HepG2 (cell line): ENCODE measurements around the gene MYPN. TPM values are rescaled to one million over a fixed set of nuclear protein-coding genes. Genes with fewer than 3 reads are reported as not detected.

ENCODE experiments used
- ATAC-seq: fragments of 200-7000 bp; cut with Tn5 transposase; 3 replicates; pipeline ENCODE4 v1.9.1; 2020; ENCODE audit warnings: mild to moderate bottlenecking, moderate library complexity
- BruUV-seq: library from RNA; stranded (reverse); fragments of 400-500 nt; replicated peaks from 2 replicates; lab custom pipeline; 2021; lab: Mats Ljungman, UMichigan
- CTCF ChIA-PET: fragments of 300-600 bp; formaldehyde crosslinking; extraction: SDS; loops from one replicate; lab custom pipeline; 2021; ENCODE audit warnings: low total read pairs, inconsistent platforms, low intra/inter-chr PET ratio; lab: Yijun Ruan, JAX
- POLR2A ChIA-PET: fragments of 350-600 bp; sonication (Branson Sonifier 250); formaldehyde crosslinking; loops from one replicate; lab custom pipeline; 2020; ENCODE audit warnings: antibody characterized with exemption, inconsistent platforms; lab: Yijun Ruan, JAX
- DNase-seq: peaks from one replicate; pipeline ENCODE4 v3.0.0-alpha.2; 2015; ENCODE audit warnings: low spot score
- FAIRE-seq: peaks from 3 replicates; lab custom pipeline; 2011; peaks lifted over from hg19 to GRCh38; lab: Jason Lieb, UNC
- H2AFZ ChIP-seq: one replicate; pipeline ENCODE4 v1.6.1; 2011; ENCODE audit warnings: low read length, inconsistent platforms
- H3K27ac ChIP-seq: fragments of 300-600 bp; 3 replicates; pipeline ENCODE4 v1.8.0; 2011; ENCODE audit warnings: mixed run types, mild to moderate bottlenecking, mixed read lengths, low read length, inconsistent platforms; ENCODE audit not compliant: insufficient read depth; ENCODE audit errors: extremely low read length
- H3K27me3 ChIP-seq, 2 experiments: fragments of 200-600 bp in 1 of 2; 2 replicates in 1 of 2; 3 replicates in 1 of 2; pipeline versions ENCODE4 v1.6.0 to v1.8.0; 2011; ENCODE audit warnings: low read length in 2 of 2, mild to moderate bottlenecking in 2 of 2, moderate library complexity in 2 of 2, inconsistent platforms in 1 of 2; ENCODE audit not compliant: insufficient read depth in 2 of 2, control insufficient read depth in 1 of 2
- H3K36me3 ChIP-seq, 2 experiments: fragments of 200-600 bp in 1 of 2; replicated peaks in 1 of 2; 2 replicates in 1 of 2; 3 replicates in 1 of 2; pipeline versions ENCODE4 v1.5.1 to v1.8.0; 2011; ENCODE audit warnings: low read length in 2 of 2, inconsistent platforms in 1 of 2; ENCODE audit not compliant: insufficient read depth in 2 of 2, control insufficient read depth in 1 of 2
- H3K4me1 ChIP-seq: 2 replicates; pipeline ENCODE4 v1.5.1; 2012; ENCODE audit warnings: low read length, inconsistent platforms; ENCODE audit not compliant: insufficient read depth
- H3K4me2 ChIP-seq: 2 replicates; pipeline ENCODE4 v1.6.0; 2011; ENCODE audit warnings: low read depth, low read length, inconsistent platforms
- H3K4me3 ChIP-seq, 3 experiments: fragments of 200-600 bp in 1 of 3; sonication (generic), shearing (Covaris generic) in 1 of 3; replicated peaks in 1 of 3; 2 replicates each; pipeline ENCODE4 v1.5.1; 2011 to 2016; ENCODE audit warnings: low read length in 3 of 3, inconsistent platforms in 2 of 3, low read depth in 2 of 3, mild to moderate bottlenecking in 2 of 3, control low read depth in 1 of 3, mixed read lengths in 1 of 3; ENCODE audit not compliant: insufficient read depth in 1 of 3
- H3K79me2 ChIP-seq: one replicate; pipeline ENCODE4 v1.6.1; 2011; ENCODE audit warnings: low read length, inconsistent platforms; ENCODE audit not compliant: insufficient read depth
- H3K9ac ChIP-seq: 2 replicates; pipeline ENCODE4 v1.6.0; 2011; ENCODE audit warnings: mild to moderate bottlenecking, low read depth, low read length, inconsistent platforms; ENCODE audit not compliant: insufficient read depth
- H3K9me3 ChIP-seq: 2 replicates; pipeline ENCODE4 v1.5.1; 2012; ENCODE audit warnings: mild to moderate bottlenecking, low read length
- H4K20me1 ChIP-seq: 2 replicates; pipeline ENCODE4 v1.6.0; 2011; ENCODE audit warnings: inconsistent platforms, mild to moderate bottlenecking, low read length, moderate library complexity; ENCODE audit not compliant: insufficient read depth
- ATRX ChIP-seq: sonication (generic); formaldehyde crosslinking; IDR thresholded peaks from 2 replicates; pipeline ENCODE4 v1.4.0; 2020; ENCODE audit warnings: missing genetic modification reagents, borderline replicate concordance
- MAZ ChIP-seq, 2 experiments: sonication (generic) in 1 of 2; formaldehyde crosslinking in 1 of 2; IDR thresholded peaks; 2 replicates each; pipeline versions ENCODE4 v1.5.0 to v1.6.1; 2012 to 2020; ENCODE audit warnings: low read depth in 2 of 2, mild to moderate bottlenecking in 2 of 2, borderline replicate concordance in 1 of 2, improper control_type of control experiment in 1 of 2, low read length in 1 of 2, missing genetic modification reagents in 1 of 2, moderate library complexity in 1 of 2
- NCOA5 ChIP-seq: sonication (generic); formaldehyde crosslinking; IDR thresholded peaks from 2 replicates; pipeline ENCODE4 v1.4.0; 2020; ENCODE audit warnings: missing genetic modification reagents
- ZNF180 ChIP-seq: sonication (generic); formaldehyde crosslinking; IDR thresholded peaks from 2 replicates; pipeline ENCODE4 v1.4.0; 2020; ENCODE audit warnings: low read depth, missing genetic modification reagents, borderline replicate concordance
- ZNF484 ChIP-seq: sonication (generic); formaldehyde crosslinking; IDR thresholded peaks from 2 replicates; pipeline ENCODE4 v1.5.1; 2020; ENCODE audit warnings: mild to moderate bottlenecking, low read depth, missing genetic modification reagents, borderline replicate concordance
- WGBS: methylation state at CpG from one replicate; pipeline ENCODE4 v1.1.6; 2017; ENCODE audit warnings: low lambda C conversion rate; 5-methylcytosine and 5-hydroxymethylcytosine counted together
- in situ Hi-C: cut with HindIII; loops from 2 replicates; pipeline ENCODE4 v1.10.0; 2017; ENCODE audit warnings: low pct_unique_long_range_greater_than_20kb; ENCODE audit not compliant: extremely low pct_ligation_motif_present
- intact Hi-C: fragments of 100-400 bp; cut with micrococcal nuclease; formaldehyde crosslinking; loops from one replicate; pipeline ENCODE4 v1.10.0; 2022; ENCODE audit not compliant: unreplicated experiment
- polyA plus RNA-seq, 8 experiments: library from polyadenylated mRNA; depleted of rRNA in 3 of 8; stranded (reverse) in 7 of 8; unstranded in 1 of 8; fragments of >200 nt; fragmentation: Illumina TruSeq in 4 of 8; extraction: Trizol in 4 of 8; gene quantifications; 2 replicates each; pipeline versions ENCODE4 v1.2.1 to v1.2.3, GENCODE V29; 2011 to 2016; ENCODE audit warnings: low read depth in 4 of 8, missing spikeins in 1 of 8, mixed read lengths in 1 of 8; ENCODE audit not compliant: insufficient read depth in 1 of 8
- total RNA-seq, 5 experiments: library from RNA; depleted of rRNA; stranded (reverse); fragments of >200 nt; fragmentation: Illumina TruSeq; extraction: Trizol; gene quantifications; 2 replicates each; pipeline ENCODE4 v1.2.3, GENCODE V29; 2016; ENCODE audit warnings: low read depth in 1 of 5
- TF ChIP-seq, protein P1 (sequence below): sonication (generic); formaldehyde crosslinking; conservative IDR thresholded peaks from 2 replicates; pipeline ENCODE4 v1.8.0; 2022; ENCODE audit warnings: low read depth, missing genetic modification reagents
- TF ChIP-seq, protein P2 (sequence below): fragments of 450-650 bp; IDR thresholded peaks from 2 replicates; pipeline ENCODE4 v1.6.1; 2017
- TF ChIP-seq, protein P3 (sequence below): sonication (generic); IDR thresholded peaks from 2 replicates; pipeline ENCODE4 v1.6.1; 2016; ENCODE audit warnings: low read depth, borderline replicate concordance

MYPN gene
- total and polyA plus RNA-seq, 2 of the 13 experiments (the other 11 are each of a cell fraction or from before 2014, with no cell fraction given), result not detected

DNA sequence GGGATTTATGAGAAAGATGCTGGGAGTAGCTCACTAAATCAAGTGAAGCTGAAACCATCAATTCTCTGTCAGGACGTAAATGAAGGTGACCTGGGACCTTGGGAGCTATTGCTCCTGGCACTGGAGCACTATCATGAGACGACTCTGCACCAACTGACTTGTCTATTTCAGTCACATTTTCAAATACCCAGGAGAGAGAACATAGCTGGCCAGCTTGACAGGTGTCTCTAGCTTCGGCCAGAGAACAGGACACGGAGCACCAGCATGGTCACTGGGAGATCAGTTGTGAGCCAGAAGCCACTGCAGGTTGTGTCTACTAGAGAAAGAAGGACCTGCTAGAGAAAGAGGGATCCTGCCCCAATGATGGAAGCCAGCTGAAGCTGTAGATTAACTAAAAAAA, 140.0 kb downstream of the MYPN start:
- Histone ChIP-seq H3K27me3 (0 out of 5 replicates have a peak, but pooled peaks cover 0 to 4% of the 10 kb centered on the region in 2 experiments), H3K9me3 (no peaks in the 10 kb centered on the region), H4K20me1 (no peaks in the 10 kb centered on the region), H3K27ac (no peak overlapping the region), H3K4me2 (no peak overlapping the region), H3K4me3 (no peak overlapping the region), H2AFZ (no peak overlapping the region), H3K9ac (no peak overlapping the region), H3K4me1 (no peaks in the 10 kb centered on the region), H3K79me2 (no peaks in the 10 kb centered on the region), H3K36me3 (no peaks in the 10 kb centered on the region)
- in situ Hi-C loops, result no loop called here
- TF ChIP-seq ATRX (CRISPR knock-in tag), result no peak
- TF ChIP-seq, protein P1, sequence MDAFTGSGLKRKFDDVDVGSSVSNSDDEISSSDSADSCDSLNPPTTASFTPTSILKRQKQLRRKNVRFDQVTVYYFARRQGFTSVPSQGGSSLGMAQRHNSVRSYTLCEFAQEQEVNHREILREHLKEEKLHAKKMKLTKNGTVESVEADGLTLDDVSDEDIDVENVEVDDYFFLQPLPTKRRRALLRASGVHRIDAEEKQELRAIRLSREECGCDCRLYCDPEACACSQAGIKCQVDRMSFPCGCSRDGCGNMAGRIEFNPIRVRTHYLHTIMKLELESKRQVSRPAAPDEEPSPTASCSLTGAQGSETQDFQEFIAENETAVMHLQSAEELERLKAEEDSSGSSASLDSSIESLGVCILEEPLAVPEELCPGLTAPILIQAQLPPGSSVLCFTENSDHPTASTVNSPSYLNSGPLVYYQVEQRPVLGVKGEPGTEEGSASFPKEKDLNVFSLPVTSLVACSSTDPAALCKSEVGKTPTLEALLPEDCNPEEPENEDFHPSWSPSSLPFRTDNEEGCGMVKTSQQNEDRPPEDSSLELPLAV (CRISPR knock-in tag), result no peak
- no peak for TF ChIP-seq ZNF484 (CRISPR knock-in tag)
- TF ChIP-seq NCOA5 (CRISPR knock-in tag), result no peak
- no peak for TF ChIP-seq ZNF180 (CRISPR knock-in tag)
- TF ChIP-seq, protein P2, sequence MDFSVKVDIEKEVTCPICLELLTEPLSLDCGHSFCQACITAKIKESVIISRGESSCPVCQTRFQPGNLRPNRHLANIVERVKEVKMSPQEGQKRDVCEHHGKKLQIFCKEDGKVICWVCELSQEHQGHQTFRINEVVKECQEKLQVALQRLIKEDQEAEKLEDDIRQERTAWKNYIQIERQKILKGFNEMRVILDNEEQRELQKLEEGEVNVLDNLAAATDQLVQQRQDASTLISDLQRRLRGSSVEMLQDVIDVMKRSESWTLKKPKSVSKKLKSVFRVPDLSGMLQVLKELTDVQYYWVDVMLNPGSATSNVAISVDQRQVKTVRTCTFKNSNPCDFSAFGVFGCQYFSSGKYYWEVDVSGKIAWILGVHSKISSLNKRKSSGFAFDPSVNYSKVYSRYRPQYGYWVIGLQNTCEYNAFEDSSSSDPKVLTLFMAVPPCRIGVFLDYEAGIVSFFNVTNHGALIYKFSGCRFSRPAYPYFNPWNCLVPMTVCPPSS, result no peak
- TF ChIP-seq MAZ (IDR thresholded peaks at IDR 0.05; ENCODE audit: borderline replicate concordance, low read depth, low read length), result no peak
- TF ChIP-seq MAZ (CRISPR knock-in tag; IDR thresholded peaks at IDR 0.05; ENCODE audit: low read depth), result no peak
- TF ChIP-seq, protein P3, sequence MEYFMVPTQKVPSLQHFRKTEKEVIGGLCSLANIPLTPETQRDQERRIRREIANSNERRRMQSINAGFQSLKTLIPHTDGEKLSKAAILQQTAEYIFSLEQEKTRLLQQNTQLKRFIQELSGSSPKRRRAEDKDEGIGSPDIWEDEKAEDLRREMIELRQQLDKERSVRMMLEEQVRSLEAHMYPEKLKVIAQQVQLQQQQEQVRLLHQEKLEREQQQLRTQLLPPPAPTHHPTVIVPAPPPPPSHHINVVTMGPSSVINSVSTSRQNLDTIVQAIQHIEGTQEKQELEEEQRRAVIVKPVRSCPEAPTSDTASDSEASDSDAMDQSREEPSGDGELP, result no peak
- 59% methylated on average over 4 of the region's 4 CpGs for WGBS
- DNase-seq (no peak), ATAC-seq (no peak), FAIRE-seq (no peak)
- ChIA-PET CTCF (no interaction called here), POLR2A (no interaction called here)
- intact Hi-C loops, result no loop called here
- no TSS peak for BruUV-seq
